Astrocyte (in vitro differentiated cells and primary cell): ENCODE results near the gene DIMT1. TPM values are rescaled to one million over a fixed set of nuclear protein-coding genes. Genes with fewer than 3 reads are reported as not detected.

Source experiments
- DNase-seq: peaks from one replicate; pipeline ENCODE4 v3.0.0-alpha.2; 2010; ENCODE audit warnings: low read depth
- FAIRE-seq: peaks from 2 replicates; lab custom pipeline; 2011; peaks lifted over from hg19 to GRCh38; lab: Jason Lieb, UNC
- H2AFZ ChIP-seq: 2 replicates; pipeline ENCODE4 v1.6.0; 2012; ENCODE audit warnings: low read depth, low read length, inconsistent platforms
- H3K27ac ChIP-seq: 2 replicates; pipeline ENCODE4 v1.5.1; 2011; ENCODE audit warnings: low read depth, low read length, inconsistent platforms
- H3K27me3 ChIP-seq: 2 replicates; pipeline ENCODE4 v1.6.0; 2011; ENCODE audit warnings: low read length, inconsistent platforms; ENCODE audit not compliant: insufficient read depth
- H3K36me3 ChIP-seq: 2 replicates; pipeline ENCODE4 v1.5.1; 2011; ENCODE audit warnings: low read length, inconsistent platforms; ENCODE audit not compliant: insufficient read depth
- H3K4me1 ChIP-seq: 2 replicates; pipeline ENCODE4 v1.5.1; 2011; ENCODE audit warnings: low read length, inconsistent platforms; ENCODE audit not compliant: insufficient read depth
- H3K4me2 ChIP-seq: 2 replicates; pipeline ENCODE4 v1.6.0; 2012; ENCODE audit warnings: low read length, inconsistent platforms
- H3K4me3 ChIP-seq: 2 replicates; pipeline ENCODE4 v1.5.1; 2011; ENCODE audit warnings: low read depth, mild to moderate bottlenecking, low read length, inconsistent platforms; ENCODE audit not compliant: insufficient read depth
- H3K79me2 ChIP-seq: 2 replicates; pipeline ENCODE4 v1.6.0; 2012; ENCODE audit warnings: mild to moderate bottlenecking, low read length, inconsistent platforms; ENCODE audit not compliant: insufficient read depth
- H3K9ac ChIP-seq: 2 replicates; pipeline ENCODE4 v1.6.0; 2012; ENCODE audit warnings: mild to moderate bottlenecking, low read length, inconsistent platforms
- H3K9me3 ChIP-seq: 2 replicates; pipeline ENCODE4 v1.5.1; 2012; ENCODE audit warnings: low read depth, mild to moderate bottlenecking, low read length, inconsistent platforms; ENCODE audit not compliant: insufficient read depth
- H4K20me1 ChIP-seq: 2 replicates; pipeline ENCODE4 v1.6.0; 2012; ENCODE audit warnings: low read length, inconsistent platforms; ENCODE audit not compliant: insufficient read depth
- H3K27ac Mint-ChIP-seq: one replicate; pipeline ENCODE4 v1.8.0; 2021; ENCODE audit warnings: mild to moderate bottlenecking, mixed read lengths; ENCODE audit not compliant: unreplicated experiment
- H3K27me3 Mint-ChIP-seq: one replicate; pipeline ENCODE4 v1.8.0; 2021; ENCODE audit warnings: low read depth, mixed read lengths; ENCODE audit not compliant: unreplicated experiment
- H3K36me3 Mint-ChIP-seq: one replicate; pipeline ENCODE4 v1.8.0; 2021; ENCODE audit warnings: low read depth, mixed read lengths; ENCODE audit not compliant: unreplicated experiment
- H3K4me1 Mint-ChIP-seq: one replicate; pipeline ENCODE4 v1.8.0; 2021; ENCODE audit warnings: low read depth, mixed read lengths; ENCODE audit not compliant: unreplicated experiment
- H3K4me3 Mint-ChIP-seq: one replicate; pipeline ENCODE4 v1.8.0; 2021; ENCODE audit warnings: mild to moderate bottlenecking, moderate library complexity, mixed read lengths; ENCODE audit not compliant: unreplicated experiment
- H3K9me3 Mint-ChIP-seq: one replicate; pipeline ENCODE4 v1.8.0; 2021; ENCODE audit warnings: mild to moderate bottlenecking, mixed read lengths; ENCODE audit not compliant: unreplicated experiment
- CTCF ChIP-seq: IDR thresholded peaks from 2 replicates; pipeline ENCODE4 v1.5.1; 2011; ENCODE audit warnings: low read depth, mild to moderate bottlenecking, inconsistent platforms, low read length, moderate library complexity; ENCODE audit not compliant: insufficient read depth
- EZH2 ChIP-seq: IDR thresholded peaks from 2 replicates; pipeline ENCODE4 v1.6.1; 2012; ENCODE audit warnings: mild to moderate bottlenecking, low read length, inconsistent platforms; ENCODE audit not compliant: insufficient read depth
- total RNA-seq: library from RNA; stranded (reverse); gene quantifications from 2 replicates; pipeline ENCODE4 v1.2.1, GENCODE V29; 2021

DIMT1 gene
- total RNA-seq, 1 donor from 2014 or later, result 25.7 TPM

DNA sequence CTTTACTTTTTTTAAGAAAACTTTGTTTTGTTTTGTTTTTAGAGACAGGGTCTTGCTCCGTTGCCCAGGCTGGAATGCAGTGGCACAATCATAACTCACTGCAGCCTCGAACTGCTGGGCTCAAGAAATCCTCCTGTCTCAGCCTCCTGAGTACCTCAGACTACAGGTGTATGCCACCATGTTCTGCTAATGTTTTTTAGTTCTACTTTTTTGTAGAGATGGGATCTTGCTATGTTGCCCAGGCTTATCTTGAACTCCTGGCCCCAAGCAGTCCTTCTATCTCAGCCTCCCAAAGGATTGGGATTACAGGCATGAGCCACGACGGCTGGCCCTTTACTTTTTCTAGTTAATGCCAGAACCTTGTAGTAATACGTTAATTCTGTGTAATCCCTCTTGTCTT lies 44.8 kb upstream of the DIMT1 start:
- FAIRE-seq (no peak), DNase-seq (no peak)
- Histone ChIP-seq H3K27me3 (no peaks in the 10 kb centered on the region), H3K27ac (no peak overlapping the region), H3K79me2 (no peaks in the 10 kb centered on the region), H3K36me3 (peaks cover 7% of the 10 kb centered on the region), H3K4me2 (no peak overlapping the region), H2AFZ (no peak overlapping the region), H3K4me3 (no peak overlapping the region), H3K9ac (no peak overlapping the region), H3K4me1 (peaks cover 1% of the 10 kb centered on the region), H4K20me1 (no peaks in the 10 kb centered on the region), H3K9me3 (no peaks in the 10 kb centered on the region)
- Mint-ChIP-seq H3K9me3 (no peaks in the 10 kb centered on the region), H3K27ac (no peak overlapping the region), H3K4me1 (peaks cover 1% of the 10 kb centered on the region), H3K27me3 (no peaks in the 10 kb centered on the region), H3K4me3 (no peak overlapping the region), H3K36me3 (no peaks in the 10 kb centered on the region)
- TF ChIP-seq CTCF (no peak), EZH2 (no peak)

DNA sequence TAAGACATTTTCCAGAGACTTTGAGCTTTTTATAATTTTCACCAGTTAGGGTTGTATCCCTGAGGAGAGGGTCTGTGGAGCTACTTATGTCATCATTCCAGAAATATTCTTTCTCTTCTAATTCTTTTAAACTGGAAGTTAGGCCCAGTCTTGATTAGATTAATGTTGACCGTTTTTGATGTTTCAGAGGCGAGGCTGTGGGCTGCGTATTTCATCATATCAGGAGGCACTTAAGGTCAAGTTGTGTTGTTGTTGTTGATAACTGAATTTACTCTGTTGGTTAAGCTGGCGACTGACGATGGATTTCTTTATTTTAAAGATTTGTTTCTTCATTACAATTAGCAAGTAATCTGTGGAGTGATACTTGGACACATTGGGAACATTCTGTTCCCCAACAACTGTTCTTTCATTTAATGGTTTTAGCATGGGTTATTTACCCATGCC lies 28.9 kb upstream of the DIMT1 start:
- FAIRE-seq, result no peak
- no peak overlapping the region for H3K27ac ChIP-seq

More for the DNA sequence above, 28.9 kb upstream of the DIMT1 start:
- no peaks in the 10 kb centered on the region for H3K9me3 Mint-ChIP-seq
- no peaks in the 10 kb centered on the region for H3K27me3 ChIP-seq
- no peaks in the 10 kb centered on the region for H3K4me1 ChIP-seq
- no peak overlapping the region for H3K27ac Mint-ChIP-seq
- no peaks in the 10 kb centered on the region for H3K27me3 Mint-ChIP-seq
- H3K9ac ChIP-seq, result no peak overlapping the region
- H3K4me3 Mint-ChIP-seq, result no peak overlapping the region
- peaks cover 81% of the 10 kb centered on the region for H3K79me2 ChIP-seq
- H3K36me3 Mint-ChIP-seq, result no peaks in the 10 kb centered on the region
- no peaks in the 10 kb centered on the region for H3K36me3 ChIP-seq
- no peak overlapping the region for H3K4me2 ChIP-seq
- no peak overlapping the region for H2AFZ ChIP-seq
- no peak for TF ChIP-seq CTCF
- no peak for TF ChIP-seq EZH2
- peaks cover 8% of the 10 kb centered on the region for H3K4me1 Mint-ChIP-seq
- no peak overlapping the region for H3K4me3 ChIP-seq
- peaks cover 32% of the 10 kb centered on the region for H4K20me1 ChIP-seq
- DNase-seq, result no peak
- H3K9me3 ChIP-seq, result no peaks in the 10 kb centered on the region
